ENCODE measurements around the gene TRIOBP.
A peak's percentile ranks its signal among the peaks of the same experiment; 100 is the strongest.

TRIOBP gene

DNA sequence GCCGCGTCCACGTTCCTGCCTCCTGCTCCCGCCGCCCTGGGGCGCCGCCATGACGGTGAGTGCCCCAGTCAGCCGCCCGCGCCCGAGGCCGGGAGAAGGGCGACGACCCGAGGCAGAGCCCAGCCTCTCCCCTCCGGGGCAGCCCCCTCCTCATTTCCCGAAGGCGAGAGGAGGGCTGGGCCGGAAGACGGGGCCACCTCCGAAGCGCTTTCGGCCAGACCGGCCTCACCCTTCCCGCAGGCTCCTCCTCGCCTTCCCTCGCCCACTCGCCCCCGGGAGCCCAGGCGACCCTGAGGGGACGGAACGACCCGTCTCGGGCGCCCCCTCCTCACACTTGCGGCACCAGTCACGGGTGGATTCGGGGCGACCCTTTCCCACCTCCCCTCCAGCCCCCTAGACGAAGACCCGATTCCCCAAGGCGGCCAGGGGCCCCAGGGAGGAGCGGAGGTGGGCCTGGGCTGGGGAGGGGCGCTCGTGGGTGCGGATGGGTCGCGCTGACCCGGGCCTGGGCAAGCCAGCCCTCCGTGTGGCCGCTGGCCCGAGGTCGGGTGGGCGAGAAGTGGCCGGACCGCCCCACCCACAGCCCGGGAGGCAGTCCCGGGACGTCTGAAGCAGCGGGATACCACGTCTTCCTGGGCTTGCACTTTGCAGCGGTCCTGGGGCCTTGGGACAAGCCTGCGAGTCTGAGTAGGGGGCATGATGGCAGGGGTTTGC, 49.7 kb downstream of the TRIOBP start:
- Mint-ChIP-seq H3K4me1 (peaks cover 26% of the 10 kb centered on the region), H3K27me3 (no peaks in the 10 kb centered on the region), H3K27ac (ENCODE audit: low read depth) (peak overlapping the region; percentile 51), H3K36me3 (ENCODE audit: insufficient read depth) (peaks cover 4% of the 10 kb centered on the region), H3K9me3 (no peaks in the 10 kb centered on the region), H3K4me3 (peak overlapping the region; percentile 81)
- DNase-seq (ENCODE audit: low spot score in 2 of 2) (no peak), ATAC-seq (replicated peaks; ENCODE audit: extremely low read depth, poor library complexity, severe bottlenecking) (peak; percentile 47)

DNA sequence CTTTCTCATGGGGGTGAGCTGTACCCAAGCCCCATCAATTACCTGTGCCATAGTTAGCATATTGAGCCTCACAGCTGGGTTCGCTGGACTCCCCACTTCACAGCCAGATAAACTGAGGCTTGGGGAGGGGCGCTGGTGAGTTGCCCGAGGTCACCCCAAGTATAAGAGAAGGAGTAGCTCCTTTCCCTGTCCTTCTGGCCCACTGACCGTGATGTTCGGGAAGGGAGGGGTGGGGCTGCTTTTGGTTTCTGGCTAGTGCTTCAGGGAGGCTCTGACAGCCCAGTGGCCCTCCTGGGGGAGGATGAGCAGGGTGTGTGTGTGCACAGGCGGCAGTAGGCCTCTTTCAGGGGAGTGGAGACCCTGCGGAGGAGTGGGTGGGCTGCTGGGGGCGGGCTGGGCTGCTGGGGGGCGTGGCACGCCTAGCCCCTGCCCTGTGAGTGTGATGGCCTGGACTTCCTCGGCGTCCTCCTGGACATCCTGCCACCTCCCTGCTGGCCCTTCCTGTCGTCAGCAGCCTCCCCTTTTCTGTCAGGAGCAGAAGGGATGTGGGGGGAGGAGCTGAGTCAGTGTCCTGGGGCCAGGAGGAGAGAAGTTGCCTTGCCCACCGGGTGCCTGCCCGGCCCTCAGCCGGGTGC, 50.3 kb downstream of the TRIOBP start:
- DNase-seq (ENCODE audit: low spot score in 2 of 2), result no peak
- no peak for ATAC-seq (replicated peaks; ENCODE audit: extremely low read depth, poor library complexity, severe bottlenecking)
- H3K27me3 Mint-ChIP-seq, result no peaks in the 10 kb centered on the region
- peak overlapping the region; percentile 33 for H3K27ac Mint-ChIP-seq (ENCODE audit: low read depth)
- H3K9me3 Mint-ChIP-seq, result no peaks in the 10 kb centered on the region
- H3K4me1 Mint-ChIP-seq, result peaks cover 26% of the 10 kb centered on the region
- H3K36me3 Mint-ChIP-seq (ENCODE audit: insufficient read depth), result peaks cover 4% of the 10 kb centered on the region
- H3K4me3 Mint-ChIP-seq, result peak overlapping the region; percentile 81

DNA sequence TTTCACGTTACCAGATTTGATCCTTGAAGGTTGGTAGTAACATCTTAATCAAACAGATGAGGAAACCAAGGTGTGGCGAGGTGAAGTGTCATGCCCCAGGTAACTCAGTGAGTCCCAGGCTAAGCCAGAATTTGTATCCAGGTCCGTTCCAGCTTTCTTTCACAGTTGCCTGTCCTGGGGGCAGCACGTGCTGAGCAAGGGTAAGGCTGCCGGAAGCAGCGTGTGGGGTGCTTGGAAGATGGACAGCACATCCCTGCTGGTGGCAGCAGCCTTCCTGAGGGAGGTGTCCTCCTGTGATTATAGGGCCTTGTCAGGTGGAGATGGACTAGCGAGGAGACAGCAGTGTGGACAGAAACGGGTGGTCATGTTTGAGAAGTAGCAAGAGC, 50.9 kb downstream of the TRIOBP start:
- peak overlapping the region; percentile 81 for H3K4me3 Mint-ChIP-seq
- peaks cover 26% of the 10 kb centered on the region for H3K4me1 Mint-ChIP-seq
- DNase-seq (ENCODE audit: low spot score in 2 of 2), result no peak
- H3K27ac Mint-ChIP-seq (ENCODE audit: low read depth), result peak overlapping the region; percentile 33
- H3K27me3 Mint-ChIP-seq, result no peaks in the 10 kb centered on the region
- H3K9me3 Mint-ChIP-seq, result no peaks in the 10 kb centered on the region
- peaks cover 6% of the 10 kb centered on the region for H3K36me3 Mint-ChIP-seq (ENCODE audit: insufficient read depth)
- ATAC-seq (replicated peaks; ENCODE audit: extremely low read depth, poor library complexity, severe bottlenecking), result no peak

DNA sequence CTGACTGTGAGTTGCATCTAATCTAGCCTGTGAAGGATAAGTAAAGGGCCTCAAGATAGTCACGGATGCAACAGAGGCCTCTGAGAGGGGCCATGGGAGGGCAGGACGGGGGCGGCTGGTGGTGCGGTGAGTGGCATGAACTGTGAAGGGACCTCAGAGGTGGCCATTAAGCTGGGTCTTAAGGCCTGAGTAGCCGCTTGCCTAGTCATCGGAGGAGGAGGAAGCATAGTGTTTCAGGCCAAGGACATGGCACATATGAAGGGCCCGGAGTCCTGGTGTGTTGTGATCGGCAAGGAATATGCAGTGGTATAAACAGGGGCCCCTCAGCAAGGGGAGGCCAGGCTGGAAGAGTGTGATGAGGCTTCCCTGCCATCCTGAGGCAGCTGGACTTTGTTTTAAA, 51.8 kb downstream of the TRIOBP start:
- H3K36me3 Mint-ChIP-seq (ENCODE audit: insufficient read depth), result peaks cover 7% of the 10 kb centered on the region
- no peak for ATAC-seq (replicated peaks; ENCODE audit: extremely low read depth, poor library complexity, severe bottlenecking)
- no peak overlapping the region for H3K4me3 Mint-ChIP-seq
- no peak for DNase-seq (ENCODE audit: low spot score in 2 of 2)
- H3K27ac Mint-ChIP-seq (ENCODE audit: low read depth), result no peak overlapping the region
- H3K4me1 Mint-ChIP-seq, result peaks cover 26% of the 10 kb centered on the region
- H3K9me3 Mint-ChIP-seq, result no peaks in the 10 kb centered on the region
- no peaks in the 10 kb centered on the region for H3K27me3 Mint-ChIP-seq

- Mint-ChIP-seq H3K36me3 (ENCODE audit: insufficient read depth) (peaks cover 7% of the 10 kb centered on the region), H3K9me3 (no peaks in the 10 kb centered on the region), H3K27ac (ENCODE audit: low read depth) (peak overlapping the region; percentile 64), H3K4me3 (no peak overlapping the region), H3K4me1 (peaks cover 26% of the 10 kb centered on the region), H3K27me3 (no peaks in the 10 kb centered on the region)
- ATAC-seq (replicated peaks; ENCODE audit: extremely low read depth, poor library complexity, severe bottlenecking) (no peak), DNase-seq (ENCODE audit: low spot score in 2 of 2) (no peak)
Measured at GRCh38 chr22:37749226-37749625, 52.4 kb downstream of the TRIOBP start.

- Mint-ChIP-seq H3K4me1 (peaks cover 25% of the 10 kb centered on the region), H3K36me3 (ENCODE audit: insufficient read depth) (peaks cover 9% of the 10 kb centered on the region), H3K27me3 (no peaks in the 10 kb centered on the region), H3K4me3 (no peak overlapping the region), H3K27ac (ENCODE audit: low read depth) (no peak overlapping the region), H3K9me3 (no peaks in the 10 kb centered on the region)
- DNase-seq (ENCODE audit: low spot score in 2 of 2), result no peak
- no peak for ATAC-seq (replicated peaks; ENCODE audit: extremely low read depth, poor library complexity, severe bottlenecking)
Measured at GRCh38 chr22:37749831-37750595, 53.2 kb downstream of the TRIOBP start.

DNA sequence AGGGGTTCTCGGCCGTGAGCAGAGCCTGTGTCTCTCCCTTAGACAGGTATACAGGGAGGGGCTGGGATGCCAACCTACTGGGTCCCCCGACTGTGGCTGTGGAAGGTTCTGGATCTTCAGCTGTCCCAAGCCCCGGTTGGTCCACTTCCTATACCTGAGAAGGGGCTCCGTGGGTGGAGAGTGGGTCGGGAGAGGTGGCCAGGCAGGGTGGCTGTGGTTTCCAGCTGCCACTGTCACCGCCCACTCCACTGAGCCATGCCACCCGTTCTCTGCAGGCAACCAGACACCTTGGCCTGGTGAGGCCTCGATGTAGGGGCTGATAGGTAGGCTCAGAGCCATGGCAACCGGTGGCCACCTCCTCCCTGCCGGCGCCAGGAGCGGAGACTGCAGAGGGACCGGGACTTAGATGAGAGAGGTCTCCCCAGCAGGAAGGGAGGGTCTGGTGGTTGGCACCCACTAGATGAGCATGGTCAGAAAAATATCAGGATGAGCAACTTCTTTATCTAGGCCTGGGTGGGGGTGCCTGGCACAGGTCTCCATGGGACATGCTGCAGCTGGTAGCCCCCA, 53.8 kb downstream of the TRIOBP start:
- no peaks in the 10 kb centered on the region for H3K27me3 Mint-ChIP-seq
- H3K4me1 Mint-ChIP-seq, result peaks cover 19% of the 10 kb centered on the region
- H3K9me3 Mint-ChIP-seq, result no peaks in the 10 kb centered on the region
- H3K4me3 Mint-ChIP-seq, result no peak overlapping the region
- H3K27ac Mint-ChIP-seq (ENCODE audit: low read depth), result peak overlapping the region; percentile 64
- peaks cover 7% of the 10 kb centered on the region for H3K36me3 Mint-ChIP-seq (ENCODE audit: insufficient read depth)
- DNase-seq (ENCODE audit: low spot score in 2 of 2), result no peak
- no peak for ATAC-seq (replicated peaks; ENCODE audit: extremely low read depth, poor library complexity, severe bottlenecking)

GRCh38 chr22:37751449-37752188, 54.8 kb downstream of the TRIOBP start:
- ATAC-seq (replicated peaks; ENCODE audit: extremely low read depth, poor library complexity, severe bottlenecking), result no peak
- Mint-ChIP-seq H3K36me3 (ENCODE audit: insufficient read depth) (peaks cover 5% of the 10 kb centered on the region), H3K4me3 (no peak overlapping the region), H3K9me3 (no peaks in the 10 kb centered on the region), H3K27me3 (no peaks in the 10 kb centered on the region), H3K4me1 (peaks cover 19% of the 10 kb centered on the region), H3K27ac (ENCODE audit: low read depth) (no peak overlapping the region)
- no peak for DNase-seq (ENCODE audit: low spot score in 2 of 2)

DNA sequence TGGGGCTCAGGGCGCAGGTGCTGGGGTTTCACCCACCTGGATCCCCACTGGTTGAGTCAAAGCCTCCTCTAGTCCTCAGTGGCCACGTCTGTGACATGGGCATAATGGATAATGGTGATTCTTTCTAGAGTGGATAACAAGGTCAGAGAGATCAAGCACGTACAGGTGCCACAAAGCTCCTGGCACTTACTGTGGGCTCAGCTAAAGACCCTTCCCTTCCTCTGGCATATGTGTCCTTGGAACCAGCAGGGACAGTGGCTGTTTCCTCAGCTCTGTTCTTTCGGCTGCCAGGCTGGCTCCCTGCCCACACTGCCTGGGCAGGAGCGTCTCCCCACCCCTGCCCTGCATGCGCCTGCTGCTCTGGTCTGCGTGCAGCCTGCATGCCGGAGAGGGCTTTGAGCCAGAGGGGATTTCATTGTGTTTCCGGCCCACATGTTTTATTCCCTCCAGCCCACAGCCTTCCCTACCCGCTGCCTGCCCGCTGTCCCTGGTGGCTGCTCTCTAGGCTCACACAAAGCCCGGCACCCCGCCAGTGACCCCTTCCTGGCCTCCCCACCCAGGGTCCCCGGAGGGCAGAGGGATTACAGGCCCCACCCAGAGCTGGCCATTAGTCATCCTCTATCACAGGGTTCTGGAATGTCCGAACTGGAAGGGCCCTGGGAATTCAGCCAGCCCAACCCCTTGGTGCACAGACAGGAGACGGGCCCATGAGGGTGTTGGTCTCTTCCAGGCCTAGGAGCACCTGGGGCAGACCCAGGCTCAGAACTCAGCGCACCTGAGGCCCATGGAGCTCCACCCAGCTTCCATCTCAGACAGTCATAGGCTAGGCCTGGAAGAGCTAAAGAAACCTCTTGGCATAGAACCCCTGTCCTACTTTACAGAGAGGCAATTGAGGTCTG, 55.6 kb downstream of the TRIOBP start:
- Mint-ChIP-seq H3K36me3 (ENCODE audit: insufficient read depth) (peaks cover 7% of the 10 kb centered on the region), H3K4me3 (no peak overlapping the region), H3K9me3 (no peaks in the 10 kb centered on the region), H3K27me3 (no peaks in the 10 kb centered on the region), H3K4me1 (peaks cover 13% of the 10 kb centered on the region), H3K27ac (ENCODE audit: low read depth) (no peak overlapping the region)
- DNase-seq (ENCODE audit: low spot score in 2 of 2) (no peak), ATAC-seq (replicated peaks; ENCODE audit: extremely low read depth, poor library complexity, severe bottlenecking) (no peak)

GRCh38 chr22:37753746-37754145, 56.9 kb downstream of the TRIOBP start:
- Mint-ChIP-seq H3K9me3 (no peaks in the 10 kb centered on the region), H3K27me3 (no peaks in the 10 kb centered on the region), H3K36me3 (ENCODE audit: insufficient read depth) (peaks cover 14% of the 10 kb centered on the region), H3K27ac (ENCODE audit: low read depth) (no peak overlapping the region), H3K4me1 (peaks cover 5% of the 10 kb centered on the region), H3K4me3 (no peak overlapping the region)
- DNase-seq (ENCODE audit: low spot score in 2 of 2) (no peak), ATAC-seq (replicated peaks; ENCODE audit: extremely low read depth, poor library complexity, severe bottlenecking) (no peak)

DNA sequence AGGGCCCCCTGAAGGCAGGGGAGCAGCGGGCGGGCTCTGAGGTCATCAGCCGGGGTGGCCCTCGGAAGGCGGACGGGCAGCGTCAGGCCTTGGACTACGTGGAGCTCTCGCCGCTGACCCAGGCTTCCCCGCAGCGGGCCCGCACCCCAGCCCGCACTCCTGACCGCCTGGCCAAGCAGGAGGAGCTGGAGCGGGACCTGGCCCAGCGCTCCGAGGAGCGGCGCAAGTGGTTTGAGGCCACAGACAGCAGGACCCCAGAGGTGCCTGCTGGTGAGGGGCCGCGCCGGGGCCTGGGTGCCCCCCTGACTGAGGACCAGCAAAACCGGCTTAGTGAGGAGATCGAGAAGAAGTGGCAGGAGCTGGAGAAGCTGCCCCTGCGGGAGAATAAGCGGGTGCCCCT, 60.8 kb downstream of the TRIOBP start:
- Mint-ChIP-seq H3K4me3 (no peak overlapping the region), H3K27me3 (no peaks in the 10 kb centered on the region), H3K36me3 (ENCODE audit: insufficient read depth) (peaks cover 17% of the 10 kb centered on the region), H3K27ac (ENCODE audit: low read depth) (no peak overlapping the region), H3K4me1 (no peaks in the 10 kb centered on the region), H3K9me3 (no peaks in the 10 kb centered on the region)
- no peak for DNase-seq (ENCODE audit: low spot score in 2 of 2)
- no peak for ATAC-seq (replicated peaks; ENCODE audit: extremely low read depth, poor library complexity, severe bottlenecking)

Measured in central memory CD8-positive, alpha-beta T cell (primary cell).